Bronchus fibroblast of lung (primary cell): ENCODE measurements around the gene CEP68. TPM values are rescaled to one million over a fixed set of nuclear protein-coding genes. Genes with fewer than 3 reads are reported as not detected.

Experiments used
- total RNA-seq: library from RNA; depleted of rRNA; stranded (reverse); fragments of >200 nt; gene quantifications from 2 replicates; pipeline ENCODE4 v1.2.3, GENCODE V29; 2015

The CEP68 gene
- 4.6 and 6.2 TPM in 2 replicates for total RNA-seq

GRCh38 chr2:65056215-65057053 is at the start of gene CEP68:
Gene CEP68, plus strand, starts transcription at chr2:65056416. Its CDS starts 13,029 bp downstream, at chr2:65069445.

DNA sequence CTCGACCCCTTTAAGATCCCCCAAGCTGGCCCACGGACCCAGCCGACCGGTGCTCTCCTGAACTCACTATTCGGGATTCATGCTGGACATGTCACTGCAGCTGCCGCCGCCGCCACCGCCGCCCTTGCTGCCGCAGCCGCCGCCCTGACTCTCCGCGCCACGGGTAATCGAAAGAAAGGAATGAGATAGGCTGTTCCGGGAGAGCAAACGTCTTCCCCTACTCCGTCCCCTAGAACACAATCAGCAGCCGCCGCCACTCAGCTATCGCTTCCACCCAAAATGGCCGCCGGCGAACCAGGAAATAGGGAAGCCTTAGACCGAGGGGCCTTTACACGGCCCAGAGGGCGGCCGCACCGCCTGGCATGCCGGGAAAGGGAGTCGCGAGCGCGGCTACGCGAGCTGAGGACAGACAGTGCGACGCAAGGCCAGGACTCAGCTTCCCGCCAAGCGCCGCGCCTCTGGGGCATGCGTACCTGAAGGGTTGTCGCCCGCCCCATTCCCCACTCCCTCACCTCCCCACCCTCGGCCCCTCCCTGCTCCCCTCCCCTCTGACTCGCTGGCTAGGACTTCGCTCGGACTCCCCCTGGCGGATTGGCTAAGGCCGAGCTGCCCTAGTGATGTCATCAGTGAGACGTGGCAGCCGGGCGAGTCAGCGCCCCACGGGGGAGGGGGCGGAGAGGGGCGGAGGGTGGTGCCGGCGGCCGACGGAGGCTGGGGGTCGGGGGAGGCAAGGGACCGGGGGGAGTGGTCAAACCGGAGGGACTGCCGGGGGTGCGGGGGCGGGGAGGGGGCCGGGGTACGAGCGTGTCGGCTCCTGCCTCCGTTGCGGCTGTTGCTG is 73.8 kb downstream of the CEP68 start, which contains the start of gene RAB1A:
Gene RAB1A, minus strand, starts transcription at position 281 of the 838 bp plus-strand sequence. Its CDS starts 191 bp downstream, at position 90.

Other genes starting within 250 kb of the CEP68 start
- gene SLC1A4, start 67.0 kb upstream of the CEP68 start, total RNA-seq, result 12.4 and 13.4 TPM in 2 replicates
- 68.3 and 69.1 TPM in 2 replicates for gene RAB1A, start 73.7 kb downstream of the CEP68 start, total RNA-seq
- gene ACTR2, start 171.4 kb downstream of the CEP68 start, total RNA-seq, result 73.6 and 78.0 TPM in 2 replicates